HEK293 (cell line): ENCODE data around the gene RNF39.

Experiments used
- GLIS1 ChIP-seq: fragments of 450-650 bp; formaldehyde crosslinking; IDR thresholded peaks from 2 replicates; pipeline ENCODE4 v1.5.1; 2016; ENCODE audit warnings: missing biosample characterization, missing genetic modification characterization
- RBAK ChIP-seq: fragments of 450-650 bp; formaldehyde crosslinking; IDR thresholded peaks from 2 replicates; pipeline ENCODE4 v1.5.1; 2016; ENCODE audit warnings: missing biosample characterization, missing genetic modification characterization
- SCRT2 ChIP-seq: fragments of 450-650 bp; formaldehyde crosslinking; IDR thresholded peaks from 2 replicates; pipeline ENCODE4 v1.5.1; 2016; ENCODE audit warnings: missing biosample characterization, missing genetic modification characterization
- SP2 ChIP-seq: fragments of 450-650 bp; formaldehyde crosslinking; IDR thresholded peaks from 2 replicates; pipeline ENCODE4 v1.5.1; 2016; ENCODE audit warnings: missing biosample characterization, missing genetic modification characterization
- SP3 ChIP-seq: fragments of 450-650 bp; formaldehyde crosslinking; IDR thresholded peaks from 2 replicates; pipeline ENCODE4 v1.5.1; 2016; ENCODE audit warnings: missing biosample characterization, missing genetic modification characterization
- ZBTB17 ChIP-seq: fragments of 450-650 bp; formaldehyde crosslinking; IDR thresholded peaks from 2 replicates; pipeline ENCODE4 v1.5.1; 2016; ENCODE audit warnings: missing biosample characterization, missing genetic modification characterization
- ZBTB48 ChIP-seq: fragments of 450-650 bp; formaldehyde crosslinking; IDR thresholded peaks from 2 replicates; pipeline ENCODE4 v1.5.1; 2016; ENCODE audit warnings: missing biosample characterization, missing genetic modification characterization
- ZNF10 ChIP-seq: fragments of 450-650 bp; formaldehyde crosslinking; IDR thresholded peaks from 2 replicates; pipeline ENCODE4 v1.5.1; 2017; ENCODE audit warnings: missing biosample characterization, missing genetic modification characterization
- ZNF133 ChIP-seq: fragments of 450-650 bp; formaldehyde crosslinking; IDR thresholded peaks from 2 replicates; pipeline ENCODE4 v1.5.1; 2016; ENCODE audit warnings: missing biosample characterization, missing genetic modification characterization
- ZNF266 ChIP-seq: fragments of 450-650 bp; formaldehyde crosslinking; IDR thresholded peaks from 2 replicates; pipeline ENCODE4 v1.5.1; 2016; ENCODE audit warnings: missing biosample characterization, missing genetic modification characterization, low read depth
- ZNF274 ChIP-seq, 2 experiments: fragments of 200-500 bp in 1 of 2; fragments of 450-650 bp in 1 of 2; sonication (Bioruptor generic) in 1 of 2; formaldehyde crosslinking in 1 of 2; IDR thresholded peaks; 2 replicates each; pipeline versions ENCODE4 v1.5.1 to v1.6.1; 2014 to 2016; ENCODE audit warnings: borderline replicate concordance in 1 of 2, inconsistent platforms in 1 of 2, low read length in 1 of 2, missing biosample characterization in 1 of 2, missing genetic modification characterization in 1 of 2
- ZNF350 ChIP-seq: fragments of 450-650 bp; formaldehyde crosslinking; IDR thresholded peaks from 2 replicates; pipeline ENCODE4 v1.5.0; 2017; ENCODE audit warnings: missing biosample characterization, mild to moderate bottlenecking, missing genetic modification characterization
- ZNF394 ChIP-seq: fragments of 450-650 bp; formaldehyde crosslinking; IDR thresholded peaks from 2 replicates; pipeline ENCODE4 v1.5.1; 2016; ENCODE audit warnings: missing biosample characterization, missing genetic modification characterization, mild to moderate bottlenecking, moderate library complexity, borderline replicate concordance
- ZNF416 ChIP-seq: fragments of 450-650 bp; formaldehyde crosslinking; IDR thresholded peaks from 2 replicates; pipeline ENCODE4 v1.5.1; 2016; ENCODE audit warnings: missing biosample characterization, missing genetic modification characterization
- ZNF529 ChIP-seq: fragments of 450-650 bp; formaldehyde crosslinking; IDR thresholded peaks from 2 replicates; pipeline ENCODE4 v1.5.1; 2017; ENCODE audit warnings: missing genetic modification characterization, missing biosample characterization; ENCODE audit not compliant: insufficient replicate concordance
- ZNF558 ChIP-seq: fragments of 450-650 bp; formaldehyde crosslinking; IDR thresholded peaks from 2 replicates; pipeline ENCODE4 v1.5.1; 2016; ENCODE audit warnings: missing biosample characterization, missing genetic modification characterization
- ZNF560 ChIP-seq: fragments of 450-650 bp; formaldehyde crosslinking; IDR thresholded peaks from 2 replicates; pipeline ENCODE4 v1.5.1; 2017; ENCODE audit warnings: missing biosample characterization, missing genetic modification characterization, borderline replicate concordance
- ZNF623 ChIP-seq: fragments of 450-650 bp; formaldehyde crosslinking; IDR thresholded peaks from 2 replicates; pipeline ENCODE4 v1.5.1; 2016; ENCODE audit warnings: missing biosample characterization, missing genetic modification characterization
- ZNF626 ChIP-seq: fragments of 450-650 bp; sonication (Bioruptor Pico); formaldehyde crosslinking; IDR thresholded peaks from 2 replicates; pipeline ENCODE4 v1.5.1; 2018; ENCODE audit warnings: missing biosample characterization, missing genetic modification characterization, inconsistent platforms
- ZNF664 ChIP-seq: fragments of 450-650 bp; formaldehyde crosslinking; IDR thresholded peaks from 2 replicates; pipeline ENCODE4 v1.5.1; 2016; ENCODE audit warnings: missing biosample characterization, missing genetic modification characterization
- ZNF76 ChIP-seq: fragments of 450-650 bp; formaldehyde crosslinking; IDR thresholded peaks from 2 replicates; pipeline ENCODE4; 2016; ENCODE audit warnings: low read depth, missing biosample characterization, missing genetic modification characterization, borderline replicate concordance
- ZNF830 ChIP-seq: fragments of 450-650 bp; IDR thresholded peaks from 2 replicates; pipeline ENCODE4 v1.5.0; 2018; ENCODE audit warnings: missing biosample characterization, missing genetic modification characterization, low read depth, mild to moderate bottlenecking, moderate library complexity
- TF ChIP-seq, protein P1 (sequence below): fragments of 450-650 bp; formaldehyde crosslinking; IDR thresholded peaks from 2 replicates; pipeline ENCODE4 v1.5.1; 2016; ENCODE audit warnings: missing biosample characterization, missing genetic modification characterization
- TF ChIP-seq, protein P2 (sequence below): IDR thresholded peaks from 2 replicates; pipeline ENCODE4 v1.6.1; 2011; ENCODE audit warnings: mild to moderate bottlenecking, low read depth, low read length, borderline replicate concordance
- TF ChIP-seq, protein P3 (sequence below): fragments of 450-650 bp; formaldehyde crosslinking; IDR thresholded peaks from 2 replicates; pipeline ENCODE4 v1.5.1; 2016; ENCODE audit warnings: missing biosample characterization, missing genetic modification characterization
- TF ChIP-seq, protein P4 (sequence below): fragments of 450-650 bp; formaldehyde crosslinking; IDR thresholded peaks from 2 replicates; pipeline ENCODE4 v1.5.1; 2016; ENCODE audit warnings: missing biosample characterization, missing genetic modification characterization, borderline replicate concordance
- TF ChIP-seq, protein P5 (sequence below): fragments of 450-650 bp; formaldehyde crosslinking; IDR thresholded peaks from 2 replicates; pipeline ENCODE4 v1.5.1; 2016; ENCODE audit warnings: missing biosample characterization, missing genetic modification characterization
- TF ChIP-seq, protein P6 (sequence below): fragments of 450-650 bp; formaldehyde crosslinking; IDR thresholded peaks from 2 replicates; pipeline ENCODE4; 2016; ENCODE audit warnings: missing biosample characterization, missing genetic modification characterization

RNF39 gene

DNA sequence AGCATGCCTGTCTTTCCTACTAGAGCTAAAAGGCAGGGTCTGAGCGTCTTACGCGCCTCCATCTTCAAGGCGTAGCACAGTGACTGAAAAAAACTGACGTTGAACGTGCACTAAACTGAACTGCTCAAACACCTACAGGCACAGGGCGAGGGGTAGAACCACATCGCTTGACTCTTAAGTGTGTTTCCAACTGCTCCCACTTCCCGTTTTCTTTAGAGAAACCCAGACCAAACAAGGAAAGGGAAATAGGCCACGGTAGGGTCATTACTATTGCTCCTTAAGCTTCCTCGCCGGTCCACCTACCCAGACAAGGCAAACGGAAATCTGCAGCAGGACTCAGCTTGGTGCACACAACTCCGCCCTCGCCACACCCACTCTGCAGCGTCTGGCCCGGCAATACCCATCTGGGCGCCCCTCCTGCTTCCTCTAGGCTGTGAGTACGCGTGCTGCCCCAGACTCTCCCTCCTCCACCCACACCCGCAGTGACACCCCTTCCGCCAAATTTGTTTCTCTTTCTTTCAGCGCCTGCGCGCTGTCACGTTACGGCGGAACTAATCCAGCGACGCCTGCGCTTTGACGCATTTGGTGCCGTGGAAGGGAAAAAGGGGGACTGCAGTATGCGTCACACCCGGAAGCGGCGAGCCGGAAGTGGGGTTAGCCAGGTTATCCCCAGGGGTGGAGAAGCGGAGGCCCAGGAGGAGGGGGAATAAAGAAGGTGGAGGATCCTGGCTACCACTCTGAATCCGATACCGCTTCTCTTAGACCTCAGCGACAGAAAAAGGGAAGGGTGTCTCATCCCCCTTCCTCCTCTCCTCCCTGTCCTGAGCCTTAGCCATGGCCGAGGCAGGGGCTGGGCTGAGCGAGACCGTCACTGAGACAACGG lies 8.8 kb downstream of the RNF39 start, which contains the start of gene PPP1R11 (continued):
- TF ChIP-seq ZNF266, result no peak
- TF ChIP-seq, protein P1, sequence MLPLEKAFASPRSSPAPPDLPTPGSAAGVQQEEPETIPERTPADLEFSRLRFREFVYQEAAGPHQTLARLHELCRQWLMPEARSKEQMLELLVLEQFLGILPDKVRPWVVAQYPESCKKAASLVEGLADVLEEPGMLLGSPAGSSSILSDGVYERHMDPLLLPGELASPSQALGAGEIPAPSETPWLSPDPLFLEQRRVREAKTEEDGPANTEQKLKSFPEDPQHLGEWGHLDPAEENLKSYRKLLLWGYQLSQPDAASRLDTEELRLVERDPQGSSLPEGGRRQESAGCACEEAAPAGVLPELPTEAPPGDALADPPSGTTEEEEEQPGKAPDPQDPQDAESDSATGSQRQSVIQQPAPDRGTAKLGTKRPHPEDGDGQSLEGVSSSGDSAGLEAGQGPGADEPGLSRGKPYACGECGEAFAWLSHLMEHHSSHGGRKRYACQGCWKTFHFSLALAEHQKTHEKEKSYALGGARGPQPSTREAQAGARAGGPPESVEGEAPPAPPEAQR (tag by site-specific recombination), result no peak
- no peak for TF ChIP-seq ZNF623 (tag by site-specific recombination)
- peak; percentile 45; the same call in 1 of the 2 replicates for TF ChIP-seq GLIS1 (tag by site-specific recombination)
- no peak for TF ChIP-seq ZNF558 (tag by site-specific recombination)
- no peak for TF ChIP-seq ZNF10
- TF ChIP-seq ZNF394, result peak; percentile 100
- TF ChIP-seq ZNF350 (tag by site-specific recombination), result no peak
- TF ChIP-seq SP2, result peak; percentile 93
- TF ChIP-seq SP3 (tag by site-specific recombination), result peak; percentile 92
- TF ChIP-seq RBAK (tag by site-specific recombination), result no peak
- TF ChIP-seq ZNF529 (tag by site-specific recombination), result no peak
- TF ChIP-seq, protein P2, sequence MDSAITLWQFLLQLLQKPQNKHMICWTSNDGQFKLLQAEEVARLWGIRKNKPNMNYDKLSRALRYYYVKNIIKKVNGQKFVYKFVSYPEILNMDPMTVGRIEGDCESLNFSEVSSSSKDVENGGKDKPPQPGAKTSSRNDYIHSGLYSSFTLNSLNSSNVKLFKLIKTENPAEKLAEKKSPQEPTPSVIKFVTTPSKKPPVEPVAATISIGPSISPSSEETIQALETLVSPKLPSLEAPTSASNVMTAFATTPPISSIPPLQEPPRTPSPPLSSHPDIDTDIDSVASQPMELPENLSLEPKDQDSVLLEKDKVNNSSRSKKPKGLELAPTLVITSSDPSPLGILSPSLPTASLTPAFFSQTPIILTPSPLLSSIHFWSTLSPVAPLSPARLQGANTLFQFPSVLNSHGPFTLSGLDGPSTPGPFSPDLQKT, result peak; percentile 85; the same call in 1 of the 2 replicates
- TF ChIP-seq ZNF626 (tag by site-specific recombination), result no peak
- TF ChIP-seq SCRT2 (tag by site-specific recombination), result no peak
- TF ChIP-seq ZNF274 (IDR thresholded peaks at IDR 0.05; ENCODE audit: low read length), result no peak
- TF ChIP-seq ZNF274 (tag by site-specific recombination; IDR thresholded peaks at IDR 0.05; ENCODE audit: borderline replicate concordance), result no peak
- TF ChIP-seq ZNF76, result peak; percentile 56
- TF ChIP-seq ZNF133 (tag by site-specific recombination), result no peak
- TF ChIP-seq ZNF664 (tag by site-specific recombination), result no peak
- TF ChIP-seq, protein P3, sequence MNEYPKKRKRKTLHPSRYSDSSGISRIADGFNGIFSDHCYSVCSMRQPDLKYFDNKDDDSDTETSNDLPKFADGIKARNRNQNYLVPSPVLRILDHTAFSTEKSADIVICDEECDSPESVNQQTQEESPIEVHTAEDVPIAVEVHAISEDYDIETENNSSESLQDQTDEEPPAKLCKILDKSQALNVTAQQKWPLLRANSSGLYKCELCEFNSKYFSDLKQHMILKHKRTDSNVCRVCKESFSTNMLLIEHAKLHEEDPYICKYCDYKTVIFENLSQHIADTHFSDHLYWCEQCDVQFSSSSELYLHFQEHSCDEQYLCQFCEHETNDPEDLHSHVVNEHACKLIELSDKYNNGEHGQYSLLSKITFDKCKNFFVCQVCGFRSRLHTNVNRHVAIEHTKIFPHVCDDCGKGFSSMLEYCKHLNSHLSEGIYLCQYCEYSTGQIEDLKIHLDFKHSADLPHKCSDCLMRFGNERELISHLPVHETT (tag by site-specific recombination), result no peak
- TF ChIP-seq, protein P4, sequence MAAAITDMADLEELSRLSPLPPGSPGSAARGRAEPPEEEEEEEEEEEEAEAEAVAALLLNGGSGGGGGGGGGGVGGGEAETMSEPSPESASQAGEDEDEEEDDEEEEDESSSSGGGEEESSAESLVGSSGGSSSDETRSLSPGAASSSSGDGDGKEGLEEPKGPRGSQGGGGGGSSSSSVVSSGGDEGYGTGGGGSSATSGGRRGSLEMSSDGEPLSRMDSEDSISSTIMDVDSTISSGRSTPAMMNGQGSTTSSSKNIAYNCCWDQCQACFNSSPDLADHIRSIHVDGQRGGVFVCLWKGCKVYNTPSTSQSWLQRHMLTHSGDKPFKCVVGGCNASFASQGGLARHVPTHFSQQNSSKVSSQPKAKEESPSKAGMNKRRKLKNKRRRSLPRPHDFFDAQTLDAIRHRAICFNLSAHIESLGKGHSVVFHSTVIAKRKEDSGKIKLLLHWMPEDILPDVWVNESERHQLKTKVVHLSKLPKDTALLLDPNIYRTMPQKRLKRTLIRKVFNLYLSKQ (tag by site-specific recombination), result no peak
- TF ChIP-seq ZNF560 (tag by site-specific recombination), result no peak
- TF ChIP-seq, protein P5, sequence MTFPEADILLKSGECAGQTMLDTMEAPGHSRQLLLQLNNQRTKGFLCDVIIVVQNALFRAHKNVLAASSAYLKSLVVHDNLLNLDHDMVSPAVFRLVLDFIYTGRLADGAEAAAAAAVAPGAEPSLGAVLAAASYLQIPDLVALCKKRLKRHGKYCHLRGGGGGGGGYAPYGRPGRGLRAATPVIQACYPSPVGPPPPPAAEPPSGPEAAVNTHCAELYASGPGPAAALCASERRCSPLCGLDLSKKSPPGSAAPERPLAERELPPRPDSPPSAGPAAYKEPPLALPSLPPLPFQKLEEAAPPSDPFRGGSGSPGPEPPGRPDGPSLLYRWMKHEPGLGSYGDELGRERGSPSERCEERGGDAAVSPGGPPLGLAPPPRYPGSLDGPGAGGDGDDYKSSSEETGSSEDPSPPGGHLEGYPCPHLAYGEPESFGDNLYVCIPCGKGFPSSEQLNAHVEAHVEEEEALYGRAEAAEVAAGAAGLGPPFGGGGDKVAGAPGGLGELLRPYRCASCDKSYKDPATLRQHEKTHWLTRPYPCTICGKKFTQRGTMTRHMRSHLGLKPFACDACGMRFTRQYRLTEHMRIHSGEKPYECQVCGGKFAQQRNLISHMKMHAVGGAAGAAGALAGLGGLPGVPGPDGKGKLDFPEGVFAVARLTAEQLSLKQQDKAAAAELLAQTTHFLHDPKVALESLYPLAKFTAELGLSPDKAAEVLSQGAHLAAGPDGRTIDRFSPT (tag by site-specific recombination), result peak; percentile 50; the same call in 1 of the 2 replicates
- no peak for TF ChIP-seq ZBTB48 (tag by site-specific recombination)
- TF ChIP-seq, protein P6, sequence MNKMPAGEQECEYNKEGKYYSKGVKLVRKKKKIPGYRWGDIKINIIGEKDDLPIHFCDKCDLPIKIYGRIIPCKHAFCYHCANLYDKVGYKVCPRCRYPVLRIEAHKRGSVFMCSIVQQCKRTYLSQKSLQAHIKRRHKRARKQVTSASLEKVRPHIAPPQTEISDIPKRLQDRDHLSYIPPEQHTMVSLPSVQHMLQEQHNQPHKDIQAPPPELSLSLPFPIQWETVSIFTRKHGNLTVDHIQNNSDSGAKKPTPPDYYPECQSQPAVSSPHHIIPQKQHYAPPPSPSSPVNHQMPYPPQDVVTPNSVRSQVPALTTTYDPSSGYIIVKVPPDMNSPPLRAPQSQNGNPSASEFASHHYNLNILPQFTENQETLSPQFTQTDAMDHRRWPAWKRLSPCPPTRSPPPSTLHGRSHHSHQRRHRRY (tag by site-specific recombination), result no peak
- no peak for TF ChIP-seq ZNF416 (tag by site-specific recombination)
- TF ChIP-seq ZBTB17 (tag by site-specific recombination), result peak; percentile 92
- no peak for TF ChIP-seq ZNF830 (tag by site-specific recombination)
